Measurements from ENCODE around the gene INTS7. TPM values are rescaled to one million over a fixed set of nuclear protein-coding genes. Genes with fewer than 3 reads are reported as not detected.

Gene INTS7
- total and polyA plus RNA-seq, 2 of the 4 experiments (the other 2 are of a cell fraction), result 8.3 to 24.9 TPM

DNA sequence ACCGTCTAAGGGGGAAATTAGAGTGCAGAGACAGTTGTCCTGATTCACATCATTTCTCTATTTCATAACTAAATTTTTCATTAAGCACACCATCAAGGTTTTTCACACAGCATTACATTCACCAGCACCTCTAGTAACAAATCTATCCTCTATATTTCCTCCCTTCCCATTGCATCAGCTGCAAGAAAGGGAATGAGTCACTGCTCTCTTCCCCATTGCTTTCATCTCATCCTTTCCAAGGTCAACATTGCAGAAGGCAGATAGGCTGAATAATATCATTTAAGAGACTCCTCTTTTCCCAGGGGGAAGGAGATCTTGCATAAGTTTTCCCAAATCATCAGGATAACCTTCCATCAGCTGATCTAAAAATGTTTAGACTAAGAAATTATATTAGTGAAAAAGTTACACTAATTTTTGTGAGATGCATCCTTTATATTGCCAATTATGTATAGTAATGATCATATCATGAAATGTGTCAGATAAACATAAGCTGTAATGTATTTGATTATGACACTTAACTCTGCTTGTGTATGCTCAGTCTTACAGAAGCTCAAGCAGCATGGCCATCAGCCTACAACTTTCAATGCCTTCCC lies 4.3 kb downstream of the INTS7 start:
- POLR2A ChIA-PET (ENCODE audit: unreplicated experiment), result no interaction called here
- peak; percentile 91 for DNase-seq
- no peak for TF ChIP-seq NFE2L2 (IDR thresholded peaks at IDR 0.05; ENCODE audit: low read depth, low read length)
- TF ChIP-seq RAD21 (IDR thresholded peaks at IDR 0.05; ENCODE audit: low read length), result no peak
- TF ChIP-seq CTCF (conservative IDR thresholded peaks at IDR 0.05; ENCODE audit: low read depth, low read length), result no peak
- peak; percentile 97 for TF ChIP-seq CEBPB (IDR thresholded peaks at IDR 0.05; ENCODE audit: low read depth, low read length)
- TF ChIP-seq MAZ (IDR thresholded peaks at IDR 0.05; ENCODE audit: borderline replicate concordance, low read depth, low read length), result no peak
- TF ChIP-seq RFX5 (IDR thresholded peaks at IDR 0.05; ENCODE audit: low read depth, low read length), result no peak
- TF ChIP-seq MXI1 (IDR thresholded peaks at IDR 0.05; ENCODE audit: borderline replicate concordance, low read depth, low read length), result no peak
- TF ChIP-seq MAFK (IDR thresholded peaks at IDR 0.05; ENCODE audit: low read depth, low read length), result no peak
- TF ChIP-seq POLR2A (IDR thresholded peaks at IDR 0.05; ENCODE audit: low read depth, low read length), result no peak
- peak; percentile 89 for TF ChIP-seq FOS (IDR thresholded peaks at IDR 0.05; ENCODE audit: low read depth, low read length)
- TF ChIP-seq, protein P1, sequence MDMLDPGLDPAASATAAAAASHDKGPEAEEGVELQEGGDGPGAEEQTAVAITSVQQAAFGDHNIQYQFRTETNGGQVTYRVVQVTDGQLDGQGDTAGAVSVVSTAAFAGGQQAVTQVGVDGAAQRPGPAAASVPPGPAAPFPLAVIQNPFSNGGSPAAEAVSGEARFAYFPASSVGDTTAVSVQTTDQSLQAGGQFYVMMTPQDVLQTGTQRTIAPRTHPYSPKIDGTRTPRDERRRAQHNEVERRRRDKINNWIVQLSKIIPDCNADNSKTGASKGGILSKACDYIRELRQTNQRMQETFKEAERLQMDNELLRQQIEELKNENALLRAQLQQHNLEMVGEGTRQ (IDR thresholded peaks at IDR 0.05; ENCODE audit: low read depth, low read length), result no peak
- TF ChIP-seq CHD1 (IDR thresholded peaks at IDR 0.05; ENCODE audit: low read depth, low read length), result no peak
- no peak for TF ChIP-seq SMC3 (IDR thresholded peaks at IDR 0.05; ENCODE audit: low read depth, low read length)
- TF ChIP-seq, protein P2, sequence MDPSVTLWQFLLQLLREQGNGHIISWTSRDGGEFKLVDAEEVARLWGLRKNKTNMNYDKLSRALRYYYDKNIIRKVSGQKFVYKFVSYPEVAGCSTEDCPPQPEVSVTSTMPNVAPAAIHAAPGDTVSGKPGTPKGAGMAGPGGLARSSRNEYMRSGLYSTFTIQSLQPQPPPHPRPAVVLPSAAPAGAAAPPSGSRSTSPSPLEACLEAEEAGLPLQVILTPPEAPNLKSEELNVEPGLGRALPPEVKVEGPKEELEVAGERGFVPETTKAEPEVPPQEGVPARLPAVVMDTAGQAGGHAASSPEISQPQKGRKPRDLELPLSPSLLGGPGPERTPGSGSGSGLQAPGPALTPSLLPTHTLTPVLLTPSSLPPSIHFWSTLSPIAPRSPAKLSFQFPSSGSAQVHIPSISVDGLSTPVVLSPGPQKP (IDR thresholded peaks at IDR 0.05; ENCODE audit: borderline replicate concordance, low read depth, low read length), result no peak
- no peak for TF ChIP-seq RCOR1 (IDR thresholded peaks at IDR 0.05; ENCODE audit: insufficient replicate concordance, low read length)

More for the DNA sequence above, 4.3 kb downstream of the INTS7 start:
- H3K9me3 ChIP-seq (ENCODE audit: control insufficient read depth, insufficient read depth, low read length), result no peaks in the 10 kb centered on the region
- no peaks in the 10 kb centered on the region for H3K27me3 ChIP-seq (ENCODE audit: control insufficient read depth, insufficient read depth, low read length)
- H2AK9ac ChIP-seq (replicated peaks; ENCODE audit: low read depth, low read length, poor library complexity), result peak overlapping the region; percentile 69
- H2AK5ac ChIP-seq (ENCODE audit: low read depth, low read length), result peak overlapping the region; percentile 81; the same call in 1 of the 2 replicates
- no peaks in the 10 kb centered on the region for H3K36me3 ChIP-seq (ENCODE audit: control insufficient read depth, insufficient read depth, low read length)
- intact Hi-C loops (cut with micrococcal nuclease), result loop anchor here (1.0 to 5.0 kb wide), 2 partner anchors 199 to 351 kb away; partner anchors contain the start of gene LPGAT1
- peaks cover 9% of the 10 kb centered on the region for H3K4me1 ChIP-seq (ENCODE audit: control insufficient read depth, insufficient read depth, low read length)
- dilution Hi-C loops (cut with HindIII; ENCODE audit: low sequenced_read_pairs, unreplicated experiment), result no loop called here
- ATAC-seq (ENCODE audit: low read depth), result peak; percentile 12
- peak overlapping the region; percentile 69 for H2BK20ac ChIP-seq (ENCODE audit: low read depth, low read length)
- H3K79me1 ChIP-seq (ENCODE audit: low read depth in 1 of 2, low read length in 2 of 2), result peaks cover 10 to 51% of the 10 kb centered on the region in 2 experiments; a peak in 2 of 4 replicates
- H3K9me1 ChIP-seq (ENCODE audit: insufficient read depth, low read length), result peaks cover 7% of the 10 kb centered on the region
- H3K18ac ChIP-seq (ENCODE audit: low read depth, low read length), result peak overlapping the region; percentile 19; the same call in 1 of the 2 replicates
- CTCF ChIA-PET, result interaction anchor here (1.3 kb wide), 1 partner anchor 333 kb away, joined by 4 read pairs; no protein-coding TSS in a partner anchor
- peak overlapping the region in 1 of 2 experiments; percentile 85; a peak in 2 of 4 replicates for H4K8ac ChIP-seq (ENCODE audit: low read depth in 2 of 2, low read length in 2 of 2)
- H4K91ac ChIP-seq (ENCODE audit: insufficient read depth, low read depth, low read length), result peak overlapping the region; percentile 86
- peak overlapping the region; percentile 84 for H3K14ac ChIP-seq (replicated peaks; ENCODE audit: low read depth, low read length)
- H3K56ac ChIP-seq (ENCODE audit: extremely low read depth, insufficient read depth, low read length), result peak overlapping the region; percentile 29
- no CpG with 5 or more reads among the region's 1 CpG for WGBS, 2 experiments (ENCODE audit: extremely low coverage in 2 of 2, insufficient read length in 1 of 2)
- peak overlapping the region; percentile 73 for H3K4ac ChIP-seq (ENCODE audit: low read depth, low read length)
- no peak overlapping the region for H4K5ac ChIP-seq (ENCODE audit: low read depth, low read length)
- H2BK5ac ChIP-seq (ENCODE audit: low read depth, low read length, poor library complexity, severe bottlenecking), result peak overlapping the region; percentile 80
- peak overlapping the region; percentile 61 for H3K4me2 ChIP-seq (ENCODE audit: low read depth, low read length)
- H3K9ac ChIP-seq (ENCODE audit: low read depth, low read length), result no peak overlapping the region
- in situ Hi-C loops (cut with MboI; ENCODE audit: low sequenced_read_pairs), result loop anchor here (10.0 kb wide), 1 partner anchor 346 kb away; no protein-coding TSS in a partner anchor
- H2AFZ ChIP-seq (replicated peaks; ENCODE audit: low read length, poor library complexity), result no peak overlapping the region
- no peak overlapping the region for H3K4me3 ChIP-seq (ENCODE audit: insufficient read depth, low read depth, low read length)
- H4K20me1 ChIP-seq (ENCODE audit: insufficient read depth, low read length), result peaks cover 3% of the 10 kb centered on the region; the same call in 1 of the 2 replicates
- peak overlapping the region; percentile 87 for H3K23ac ChIP-seq (ENCODE audit: low read depth, low read length)
- H3K27ac ChIP-seq (ENCODE audit: insufficient read depth, low read length), result peak overlapping the region; percentile 59; the same call in 1 of the 2 replicates
- peak overlapping the region; percentile 64; the same call in 2 of the 3 replicates for H2BK15ac ChIP-seq (ENCODE audit: low read depth, low read length)
- BruUV-seq (replicated peaks), result no TSS peak
- H2BK120ac ChIP-seq (ENCODE audit: low read depth, low read length), result peak overlapping the region; percentile 89

Data from IMR-90 (cell line).